GM18507 (cell line): ENCODE measurements around the gene PRRG3.

ENCODE experiments used
- DNase-seq: peaks from one replicate; pipeline ENCODE4 v3.0.0; 2011; ENCODE audit warnings: low read depth; ENCODE audit not compliant: insufficient read length; ENCODE audit errors: extremely low spot score
- FAIRE-seq: peaks from 2 replicates; lab custom pipeline; 2011; peaks lifted over from hg19 to GRCh38; lab: Jason Lieb, UNC

The PRRG3 gene

DNA sequence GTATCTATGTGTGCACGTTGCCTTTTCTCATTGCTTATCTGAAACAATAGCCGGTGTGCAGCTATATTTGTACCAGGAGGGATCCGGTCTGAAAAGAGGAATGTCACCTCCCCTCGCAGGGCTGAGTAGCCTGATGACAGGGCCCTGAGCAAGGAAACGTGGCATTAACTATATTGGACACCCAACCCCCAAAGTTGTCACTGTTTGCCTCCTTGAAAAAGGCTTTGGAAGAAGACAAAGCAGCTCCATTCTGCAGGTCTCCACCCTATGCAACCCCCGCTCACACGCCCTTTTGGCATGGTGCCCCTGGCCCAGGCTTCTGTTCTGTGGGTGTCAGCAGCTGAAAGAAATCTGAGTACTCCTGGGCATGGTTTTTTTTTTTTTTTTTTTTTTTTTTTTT, 8.2 kb downstream of the PRRG3 start:
- no peak for FAIRE-seq
- no peak for DNase-seq

- FAIRE-seq (no peak), DNase-seq (no peak)
These were observed 8.9 kb downstream of the PRRG3 start for GRCh38 chrX:151704041-151704663.

DNA sequence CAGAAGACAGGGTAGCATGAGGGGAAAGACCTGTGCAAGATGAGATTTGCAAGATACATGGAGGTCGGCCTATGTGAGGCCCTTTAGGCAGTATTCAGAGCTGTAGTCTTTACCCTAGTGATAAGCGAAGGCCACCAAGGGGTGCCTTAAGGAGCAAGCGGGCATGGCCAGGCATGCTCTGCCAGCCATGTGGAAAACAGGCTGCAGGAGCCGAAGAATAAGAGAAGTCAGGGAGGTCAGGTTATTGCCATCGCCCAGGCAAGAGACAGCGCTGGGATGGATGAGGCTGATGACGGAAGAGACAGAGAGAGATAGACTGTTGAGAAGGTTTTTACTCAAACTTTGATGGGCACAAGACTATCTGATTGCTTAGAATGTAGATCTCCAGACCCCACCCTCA, 13.6 kb downstream of the PRRG3 start:
- no peak for FAIRE-seq

GRCh38 chrX:151710457-151710856, 15.2 kb downstream of the PRRG3 start:
- FAIRE-seq (no peak), DNase-seq (no peak)

More for the DNA sequence above, 13.6 kb downstream of the PRRG3 start:
- no peak for DNase-seq

DNA sequence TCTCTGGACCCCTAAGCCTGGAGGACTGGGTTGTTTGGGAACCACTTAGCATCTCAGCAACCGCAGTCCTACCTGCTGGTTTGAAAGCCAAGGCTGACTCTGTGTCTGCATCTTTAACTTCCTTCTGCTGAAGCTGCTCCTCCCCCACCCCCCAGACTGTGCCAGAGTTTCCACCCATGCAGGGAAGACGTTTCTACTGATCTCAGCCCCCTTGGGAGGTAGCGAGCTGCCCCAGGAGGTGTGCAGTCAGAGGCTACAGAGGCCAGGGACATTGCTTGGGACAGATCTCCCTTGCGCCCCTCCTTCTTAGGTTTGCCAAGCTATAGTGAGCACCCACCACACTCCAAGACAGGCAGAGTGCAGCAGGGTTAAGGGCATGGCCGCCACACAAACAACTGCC, 15.9 kb downstream of the PRRG3 start:
- FAIRE-seq (no peak), DNase-seq (no peak)

GRCh38 chrX:151711787-151712186, 16.5 kb downstream of the PRRG3 start:
- DNase-seq (no peak), FAIRE-seq (no peak)

GRCh38 chrX:151712253-151712652, 17.0 kb downstream of the PRRG3 start:
- no peak for DNase-seq
- no peak for FAIRE-seq

- DNase-seq = no peak
- no peak for FAIRE-seq
These were observed 18.6 kb downstream of the PRRG3 start for GRCh38 chrX:151713849-151714248.

- FAIRE-seq (no peak), DNase-seq (no peak)
These were observed 19.1 kb downstream of the PRRG3 start for GRCh38 chrX:151714362-151714761.

- DNase-seq (no peak), FAIRE-seq (no peak)
These were observed 20.5 kb downstream of the PRRG3 start, which contains the start of gene FATE1 for GRCh38 chrX:151715752-151716151. Gene FATE1, plus strand, starts transcription at chrX:151716035. Its CDS starts 85 bp downstream, at chrX:151716120.

GRCh38 chrX:151722241-151722846, 27.1 kb downstream of the PRRG3 start:
- DNase-seq (no peak), FAIRE-seq (no peak)

GRCh38 chrX:151723156-151723760, 28.0 kb downstream of the PRRG3 start:
- no peak for DNase-seq
- no peak for FAIRE-seq

- FAIRE-seq (no peak), DNase-seq (no peak)
These were observed 29.5 kb downstream of the PRRG3 start for GRCh38 chrX:151724563-151725337.

GRCh38 chrX:151725338-151725614, 30.0 kb downstream of the PRRG3 start:
- FAIRE-seq (no peak), DNase-seq (no peak)

DNA sequence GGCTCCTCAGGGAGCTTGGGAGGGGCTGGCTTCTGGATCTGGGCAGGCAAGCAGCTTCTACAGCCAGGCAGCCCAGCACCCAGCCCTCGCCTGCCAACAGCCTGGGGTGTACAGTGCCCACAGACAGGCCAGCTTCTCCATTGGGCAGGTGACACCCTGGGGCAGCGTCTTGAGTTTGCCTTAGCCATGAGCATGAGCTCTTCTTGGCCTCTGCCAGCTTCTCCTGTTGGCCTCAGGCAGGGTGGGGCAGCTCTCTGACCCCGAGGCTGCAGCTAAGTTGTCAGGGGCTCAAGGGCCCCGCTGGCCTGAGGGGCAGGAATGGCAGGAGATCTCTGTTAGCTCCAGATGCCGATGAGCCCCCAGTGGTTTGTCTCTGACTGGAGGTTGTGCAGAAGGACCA, 31.5 kb downstream of the PRRG3 start:
- DNase-seq (no peak), FAIRE-seq (no peak)

DNA sequence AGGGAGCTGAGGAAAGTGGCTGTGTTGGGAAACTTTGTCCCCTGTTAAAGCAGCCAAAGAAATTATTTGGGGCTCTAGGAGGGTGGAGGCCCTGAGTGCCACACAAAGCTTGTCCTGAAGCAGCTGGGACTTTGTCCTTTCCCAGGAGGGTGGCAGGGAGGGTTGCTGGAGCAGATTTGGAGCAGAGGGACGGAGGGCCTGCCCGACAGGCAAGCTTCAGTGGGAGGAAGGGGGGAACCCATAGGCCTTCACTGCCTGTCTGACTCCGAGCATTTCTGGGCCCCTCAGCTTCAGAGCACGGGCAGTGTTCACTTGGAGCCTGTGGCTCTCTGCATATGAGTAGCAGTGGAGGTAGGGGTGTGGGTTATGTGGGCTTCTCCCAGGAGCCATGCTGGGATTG, 32.1 kb downstream of the PRRG3 start:
- FAIRE-seq = no peak

GRCh38 chrX:151729056-151729725, 33.9 kb downstream of the PRRG3 start:
- DNase-seq (no peak), FAIRE-seq (no peak)

More for the DNA sequence above, 32.1 kb downstream of the PRRG3 start:
- DNase-seq = no peak

DNA sequence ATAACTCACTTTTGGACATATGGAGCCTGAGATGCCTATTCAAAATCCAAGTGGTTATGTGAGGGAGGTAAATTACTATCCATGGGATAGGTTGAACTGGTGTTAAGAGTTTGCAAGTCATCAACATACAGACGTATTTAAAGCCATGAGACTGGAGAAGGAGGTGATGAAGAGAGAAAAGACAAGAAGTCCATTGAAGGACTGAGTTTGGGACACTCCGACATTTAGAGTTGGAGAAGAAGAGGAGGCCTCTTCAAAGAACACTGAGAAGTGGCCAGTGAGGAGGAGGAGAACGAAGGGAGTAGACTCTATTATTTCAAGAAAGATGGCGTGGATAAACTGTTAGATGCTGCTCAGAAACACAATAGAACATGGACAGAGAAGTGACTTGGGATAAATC, 39.2 kb downstream of the PRRG3 start, which contains the start of gene CNGA2:
Gene CNGA2, plus strand, starts transcription at position 301 of the 400 bp plus-strand sequence. CDS start 3,738 bp downstream, outside the sequence.
- no peak for FAIRE-seq
- DNase-seq = no peak

DNA sequence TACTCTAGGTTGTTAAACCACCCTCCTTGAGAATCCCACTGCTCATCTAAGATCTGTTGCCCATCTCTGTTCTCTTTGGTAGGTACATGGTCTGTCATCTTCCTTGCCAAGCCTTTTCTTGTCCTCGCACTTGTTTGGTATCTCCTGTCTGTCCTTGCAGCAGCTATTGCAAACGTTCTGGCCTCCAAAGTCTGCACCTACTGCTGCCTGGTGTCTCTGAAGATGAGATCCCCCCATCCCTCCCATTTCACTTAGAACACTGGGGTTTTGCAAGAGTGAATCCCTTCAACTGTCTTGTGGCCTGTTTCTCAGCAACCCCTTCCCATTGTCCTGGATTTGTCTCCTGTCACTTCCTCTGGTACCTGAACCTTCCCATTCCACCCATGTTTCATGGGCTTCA, 40.0 kb downstream of the PRRG3 start:
- FAIRE-seq (no peak), DNase-seq (no peak)

GRCh38 chrX:151736685-151737084, 41.4 kb downstream of the PRRG3 start:
- DNase-seq (no peak), FAIRE-seq (no peak)
